Measurements from ENCODE around the gene PIP5K1C.

DNA sequence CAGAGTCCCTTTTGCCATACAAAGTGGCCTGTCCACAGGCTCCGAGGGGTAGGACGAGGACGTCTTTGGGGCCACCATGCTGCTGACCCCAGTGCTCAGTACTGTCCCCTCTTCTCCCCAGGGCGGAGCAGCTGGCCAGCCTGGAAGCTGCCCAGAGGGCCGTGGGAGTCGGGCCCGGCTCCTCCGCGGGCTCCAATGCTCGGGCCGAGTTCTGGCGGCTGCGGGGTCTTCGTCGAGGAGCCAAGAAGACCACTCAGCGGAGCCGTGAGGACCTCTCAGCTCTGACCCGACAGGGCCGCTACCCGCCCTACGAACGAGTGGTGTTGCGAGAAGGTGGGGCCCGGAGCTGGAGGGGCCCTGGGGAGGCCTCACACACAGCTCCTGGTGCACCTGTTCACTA is 40.2 kb upstream of the PIP5K1C start:
- TF ChIP-seq POLR2A (IDR thresholded peaks at IDR 0.05) (no peak), CTCF (IDR thresholded peaks at IDR 0.05) (no peak)
